Activated naive CD4-positive, alpha-beta T cell treated with anti-CD3 and anti-CD28 coated beads, Interleukin-2, amount 50 U/mL, for 16 hours (primary cell): ENCODE measurements around the gene IKZF1.

Experiments
- DNase-seq: peaks from one replicate; pipeline ENCODE4 v3.0.0-alpha.2; 2020

IKZF1 gene

DNA sequence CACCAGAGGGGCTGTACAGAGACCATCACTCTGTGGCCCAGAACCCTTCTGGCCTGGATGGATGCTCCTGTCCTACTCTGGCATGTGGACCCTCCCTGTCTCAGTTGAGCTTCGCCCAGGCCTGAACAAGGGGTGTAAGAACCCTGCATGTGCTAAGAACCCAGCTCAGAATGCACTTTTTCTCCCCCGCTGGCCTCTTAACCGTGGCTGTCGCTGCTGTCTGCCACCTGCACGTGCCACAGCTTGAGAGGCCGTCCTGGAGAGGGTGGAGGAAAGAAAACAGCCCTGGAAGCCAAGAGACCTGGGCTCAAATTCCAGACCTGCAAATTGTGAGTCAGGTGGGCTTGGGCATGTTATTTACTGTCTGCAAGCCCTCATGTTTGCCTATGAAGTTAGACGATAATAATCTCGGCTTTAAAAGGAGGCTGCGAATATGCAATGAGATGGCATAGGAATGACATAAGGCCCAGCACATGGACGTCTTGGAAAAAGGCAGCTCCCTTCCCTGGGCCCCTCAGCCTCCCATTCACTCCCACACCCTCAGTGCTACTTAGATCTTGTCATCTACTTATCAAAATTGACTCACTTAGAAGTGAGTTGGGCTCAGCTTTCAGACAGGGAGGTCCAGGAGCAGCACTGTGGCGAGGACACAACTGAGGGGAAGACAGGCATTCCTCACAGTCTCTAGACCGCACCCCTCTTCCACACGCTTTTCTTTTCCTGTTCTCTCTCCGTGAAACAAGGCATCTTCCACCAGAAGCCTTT is 114.2 kb downstream of the IKZF1 start:
- no peak for DNase-seq

DNA sequence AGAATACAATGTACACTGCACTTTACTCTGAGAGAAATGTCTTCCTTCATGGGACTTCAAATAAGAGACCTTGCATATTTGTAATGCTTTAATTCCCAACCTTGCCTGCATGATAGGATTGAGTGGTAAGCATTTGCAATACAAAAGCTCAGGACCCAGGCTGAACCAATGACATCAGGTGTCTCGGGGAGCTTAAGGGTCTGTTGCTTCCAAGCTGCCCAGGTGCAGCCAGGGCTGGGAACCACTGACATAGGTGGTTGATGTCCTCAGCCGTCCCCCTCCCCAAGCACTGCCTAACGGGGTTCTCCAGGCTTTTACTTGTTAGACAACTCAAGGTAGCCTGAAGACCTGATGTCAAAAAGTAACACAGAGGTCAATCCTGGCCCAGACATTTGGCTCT is 116.5 kb downstream of the IKZF1 start:
- no peak for DNase-seq

DNA sequence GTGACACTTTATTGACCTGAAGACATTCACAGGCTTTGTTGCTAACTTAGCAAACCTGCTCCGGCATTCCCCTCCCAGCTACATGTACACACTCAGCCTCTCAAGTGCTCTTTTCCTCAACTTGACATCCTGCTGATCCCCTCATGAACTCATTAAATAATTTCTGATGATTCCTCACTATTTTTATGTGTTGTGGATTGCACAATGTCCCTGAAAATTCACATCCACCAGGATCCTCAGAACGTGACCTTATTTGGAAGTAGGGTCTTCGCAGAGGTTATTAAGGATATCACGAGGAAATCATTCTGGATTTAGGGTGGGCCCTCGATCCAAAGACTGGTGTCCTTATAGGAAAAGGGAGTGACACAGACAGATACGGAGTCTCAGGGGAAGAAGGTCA is 118.3 kb downstream of the IKZF1 start:
- no peak for DNase-seq

DNA sequence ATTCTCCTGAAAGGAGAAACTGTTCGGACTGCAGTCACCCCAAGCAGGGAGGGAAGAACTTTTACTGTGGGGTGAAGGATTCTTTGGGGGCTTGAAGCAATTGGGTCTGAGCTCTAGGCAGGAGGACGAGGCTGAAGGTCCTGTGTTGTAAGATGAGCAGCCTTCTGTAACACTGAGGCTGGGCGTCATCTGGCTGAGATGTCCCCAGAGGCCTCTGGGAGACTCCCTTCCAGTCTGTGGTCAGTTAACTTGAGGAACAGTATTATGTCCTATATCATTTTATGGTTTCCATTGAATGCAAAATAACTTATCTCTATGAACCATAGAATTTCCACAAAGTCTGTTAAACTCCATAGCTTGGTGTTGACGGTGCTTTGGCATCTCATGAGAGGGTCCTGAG is 119.3 kb downstream of the IKZF1 start:
- no peak for DNase-seq

DNA sequence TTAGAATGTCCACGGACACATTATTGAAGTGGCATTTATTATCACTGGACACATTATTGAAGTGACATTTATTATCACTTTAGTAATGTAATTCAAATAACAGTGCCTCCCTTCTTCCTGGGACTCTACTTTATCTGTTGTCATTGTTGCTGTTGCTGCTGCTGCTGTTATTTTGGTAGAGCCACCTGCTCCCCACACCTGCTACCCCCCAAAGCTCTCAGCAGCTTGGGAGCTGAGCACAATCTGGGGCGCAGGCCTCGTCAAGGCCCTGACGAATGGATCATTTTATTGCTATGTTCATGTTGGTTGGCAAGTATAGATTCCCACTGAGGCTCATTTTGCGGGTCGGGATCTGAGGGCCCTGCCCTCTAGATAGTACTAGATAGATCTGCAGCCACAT is 120.8 kb downstream of the IKZF1 start:
- DNase-seq: no peak

DNA sequence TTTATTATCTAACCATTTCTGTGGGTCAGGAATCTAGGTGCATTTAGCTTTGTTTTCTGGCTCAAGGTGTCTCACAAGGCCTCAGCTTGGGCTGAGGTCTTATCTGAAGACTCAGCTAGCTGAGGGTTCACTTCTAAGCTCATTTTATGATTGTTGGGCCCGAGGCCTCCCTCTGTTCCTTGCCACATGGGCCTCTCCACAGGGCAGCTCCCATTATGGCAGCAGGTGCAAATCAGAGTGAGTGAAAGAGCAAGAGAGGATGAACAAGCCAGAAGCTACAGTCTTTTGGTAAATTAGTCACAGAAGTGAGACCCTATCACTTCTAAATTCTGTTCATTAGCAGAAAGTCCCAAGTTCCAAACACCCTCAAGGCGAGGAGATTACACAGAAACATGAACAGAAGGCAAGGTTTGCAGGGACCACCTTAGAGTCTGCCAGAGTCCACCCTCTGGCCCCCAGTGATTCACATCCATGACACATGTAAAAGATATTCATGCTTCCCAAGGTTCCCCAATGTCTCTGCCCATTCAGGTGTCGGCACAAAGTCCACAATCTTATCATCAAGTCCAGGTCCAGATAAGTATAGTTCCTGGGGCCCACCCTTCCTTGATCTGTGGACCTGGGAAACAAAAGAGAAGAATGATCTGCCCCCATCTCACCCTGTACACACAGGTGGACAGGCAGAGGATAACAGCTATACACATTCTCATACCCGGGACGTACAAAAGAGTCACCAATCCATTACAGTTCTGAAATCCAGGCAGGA is 121.9 kb downstream of the IKZF1 start:
- DNase-seq: no peak

DNA sequence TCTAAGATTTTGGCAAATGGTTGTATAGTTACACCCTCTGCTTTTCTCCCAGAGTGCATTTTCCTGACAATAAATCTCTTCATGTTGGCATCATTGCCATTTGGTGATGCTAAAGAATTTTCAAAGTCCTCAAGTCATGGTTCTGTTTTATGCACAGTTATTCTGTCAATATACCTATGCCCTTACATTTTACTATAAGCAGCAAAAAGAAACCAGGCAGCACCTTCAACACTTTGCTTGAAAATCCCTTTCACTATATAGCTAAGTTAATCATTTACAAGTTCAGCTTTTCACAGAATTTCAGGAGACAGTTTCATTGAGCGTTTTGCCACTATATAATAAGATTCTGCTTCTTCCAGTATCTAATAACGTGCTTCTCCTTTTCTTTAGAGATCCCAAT is 123.0 kb downstream of the IKZF1 start:
- no peak for DNase-seq

DNA sequence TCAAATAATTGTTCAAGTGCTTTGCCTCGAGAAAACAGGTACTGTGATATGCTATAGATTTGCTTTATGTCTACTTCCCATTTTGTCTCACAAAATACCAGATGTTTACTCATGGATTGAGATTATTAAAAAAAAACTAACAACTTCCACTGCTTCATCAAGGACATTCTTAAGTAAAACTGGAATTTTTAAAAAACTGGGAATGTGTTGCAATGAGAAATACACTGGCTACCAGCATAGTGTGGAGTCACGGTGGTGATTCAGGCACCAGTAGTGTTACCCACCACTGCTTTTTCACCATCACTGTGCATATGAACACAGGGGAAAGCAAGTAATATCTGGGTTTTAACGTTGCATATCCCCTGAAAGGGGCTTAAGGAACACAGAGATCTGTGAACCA is 124.4 kb downstream of the IKZF1 start:
- DNase-seq: no peak

DNA sequence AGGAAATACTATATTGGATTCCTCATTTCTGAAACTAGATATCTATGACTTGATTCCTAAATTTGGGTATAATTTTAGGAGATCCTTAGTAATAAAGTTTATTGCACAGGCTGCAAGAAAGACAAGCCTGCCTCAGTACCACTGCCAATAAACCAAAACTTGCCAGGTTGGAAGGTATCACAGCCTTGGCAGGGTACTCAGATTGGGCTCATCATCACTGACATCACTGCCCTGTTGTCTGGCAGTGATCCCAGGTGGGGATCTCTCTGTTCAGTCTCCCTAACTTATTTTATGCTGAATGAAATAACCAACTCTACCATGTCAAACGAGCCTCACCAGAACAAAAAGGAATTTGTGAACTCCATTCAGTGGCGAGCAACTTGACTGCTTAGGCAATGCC is 126.8 kb downstream of the IKZF1 start:
- no peak for DNase-seq

DNA sequence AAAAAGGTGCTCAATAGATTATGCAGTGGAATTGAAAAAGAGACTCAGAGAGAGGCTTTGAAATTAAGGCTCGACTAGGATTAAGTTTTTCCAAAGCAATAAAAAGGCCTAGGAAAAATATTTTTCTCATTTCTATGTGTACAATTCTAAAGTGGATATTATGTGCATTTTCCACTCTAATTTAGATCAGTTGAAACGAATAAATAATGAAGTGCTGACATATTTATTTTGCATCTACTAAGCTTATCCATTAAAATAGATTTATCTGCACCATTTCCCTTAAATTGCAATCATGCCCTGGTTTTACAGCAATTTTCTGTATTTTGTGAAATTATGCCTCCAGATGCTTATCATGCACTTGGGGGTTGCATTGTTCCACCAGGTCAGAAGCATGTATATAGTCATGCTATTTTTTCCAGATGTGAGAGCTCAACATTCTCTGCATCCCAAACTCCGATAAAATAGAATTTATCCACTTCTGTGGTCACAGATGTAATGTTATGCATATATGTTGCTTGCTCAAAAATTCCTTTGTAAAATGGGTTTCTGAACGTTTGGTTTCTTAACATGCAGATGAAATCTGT is 127.3 kb downstream of the IKZF1 start:
- no peak for DNase-seq

DNA sequence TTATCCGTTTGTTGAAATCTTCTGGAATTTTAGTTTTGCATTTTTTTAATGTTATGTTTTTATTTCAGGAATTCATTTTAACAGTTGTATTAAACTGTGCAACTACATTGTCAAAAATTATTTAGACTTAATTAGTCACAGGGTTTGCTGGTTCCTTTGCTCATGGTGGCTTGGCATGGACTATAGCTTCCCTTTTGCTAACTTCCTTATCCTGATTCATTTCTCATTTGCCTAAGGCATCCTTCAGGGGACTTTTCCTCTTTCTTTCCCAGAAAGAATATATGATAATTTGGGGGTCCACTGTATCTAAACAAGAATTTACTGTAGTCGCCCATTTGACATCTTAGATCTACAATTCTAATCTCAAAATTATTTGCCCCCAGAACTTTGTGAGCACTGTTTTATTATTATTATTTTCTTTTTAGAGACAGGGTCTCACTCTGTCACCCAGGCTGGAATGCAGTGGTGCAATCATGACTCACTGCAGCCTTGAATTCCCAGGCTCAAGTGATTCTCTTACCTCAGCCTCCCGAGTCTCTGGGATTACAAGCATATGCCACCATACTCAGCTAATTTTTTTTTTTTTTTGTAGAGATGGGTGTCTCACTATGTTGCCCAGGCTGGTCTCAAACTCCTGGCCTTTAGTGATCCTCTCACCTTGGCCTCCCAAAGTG is 131.8 kb downstream of the IKZF1 start:
- DNase-seq: no peak

DNA sequence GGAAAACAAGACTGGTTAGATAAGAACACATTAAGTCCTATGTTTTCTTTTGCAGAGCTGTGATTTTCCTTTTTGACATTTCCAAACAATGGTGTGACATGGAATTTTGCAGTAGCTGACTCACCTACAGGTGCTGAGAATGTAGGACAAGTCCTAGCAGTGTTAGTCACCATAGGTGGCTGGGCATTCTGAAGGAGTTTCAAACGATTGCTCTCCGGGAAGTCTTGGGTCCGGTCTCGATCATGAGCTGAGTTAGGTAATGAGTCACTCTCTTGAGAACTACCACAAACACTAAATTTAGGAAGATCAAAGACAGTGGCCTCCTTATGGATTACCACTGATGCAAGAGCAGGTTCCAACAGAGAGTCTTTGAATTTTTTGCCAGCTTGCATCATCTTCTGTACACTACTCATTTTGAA is 142.0 kb downstream of the IKZF1 start:
- DNase-seq: no peak

DNA sequence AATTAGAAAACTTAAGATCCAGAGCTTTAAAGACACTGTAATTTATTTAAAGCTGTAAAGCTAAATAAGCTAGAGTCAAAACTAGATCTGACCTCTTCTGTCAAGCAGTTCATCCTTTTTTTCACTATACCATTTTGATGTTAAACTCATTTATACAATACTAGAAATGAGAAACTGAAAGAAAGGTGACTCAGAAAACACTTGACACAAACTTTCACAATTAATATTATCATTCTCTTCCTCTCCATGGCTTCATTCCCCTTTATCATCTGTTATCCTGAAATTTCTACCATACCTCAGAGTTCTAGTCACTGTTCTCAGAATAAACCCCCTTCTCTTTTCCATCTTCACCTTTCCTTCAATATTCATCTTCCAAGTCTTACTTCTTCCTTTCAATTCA is 144.3 kb downstream of the IKZF1 start:
- DNase-seq: no peak

DNA sequence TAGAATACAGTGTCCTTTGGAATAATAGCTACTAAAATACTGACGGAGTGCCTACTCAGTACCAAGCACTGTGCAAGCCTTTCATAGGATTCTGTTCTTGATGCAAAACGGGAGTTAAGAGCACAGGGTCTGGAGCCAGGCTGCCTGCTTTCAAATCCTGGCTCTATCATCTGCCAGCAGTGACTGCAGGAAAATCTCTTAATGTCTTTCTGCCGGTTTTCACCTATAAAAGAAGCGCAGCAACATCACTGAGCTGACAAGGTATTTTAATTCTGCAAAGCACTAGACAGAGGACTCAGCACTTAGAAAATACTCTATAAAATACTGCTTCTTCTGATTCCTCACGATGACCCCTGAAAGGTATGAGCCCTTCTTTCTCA is 145.0 kb downstream of the IKZF1 start:
- DNase-seq: no peak

DNA sequence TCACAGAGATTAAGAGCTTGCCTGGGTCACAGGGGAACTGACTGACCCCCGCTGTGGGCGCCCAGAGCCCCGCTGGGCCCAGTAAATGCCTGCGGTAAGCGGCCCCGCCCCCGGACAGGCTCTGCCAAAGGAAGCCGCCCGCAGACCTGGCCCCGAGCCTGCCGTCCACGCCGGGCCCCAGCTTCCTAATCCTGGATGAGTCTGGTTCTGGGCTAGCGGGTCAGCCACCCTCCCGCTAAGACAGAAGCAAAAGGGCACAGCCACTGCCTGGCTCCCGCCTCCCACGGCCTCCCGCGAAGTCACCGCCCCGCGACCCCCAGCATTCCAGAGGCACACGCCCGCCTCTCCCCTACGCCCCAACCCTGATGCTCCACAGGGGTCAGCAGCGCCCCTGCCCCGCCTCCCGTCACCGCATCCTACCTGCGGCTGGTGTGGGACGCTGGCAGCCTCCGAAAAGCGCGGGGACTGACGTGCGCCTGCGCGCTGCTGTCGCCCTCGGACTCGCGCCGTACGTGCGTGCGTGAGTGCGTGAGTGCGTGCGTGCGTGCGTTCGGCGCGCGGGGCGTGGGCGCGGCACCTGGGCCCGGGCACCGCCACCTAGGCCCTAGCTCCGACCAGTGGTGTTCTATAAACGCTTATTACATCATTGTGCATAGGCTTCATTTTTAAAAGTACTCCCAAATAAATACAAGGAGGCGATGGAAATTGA is 145.5 kb downstream of the IKZF1 start, which contains the start of gene FIGNL1:
TSS of gene FIGNL1 (minus strand) at position 470 of the 709 bp plus-strand sequence. CDS start 3,063 bp downstream, outside the sequence.
- DNase-seq: peak; percentile 89

DNA sequence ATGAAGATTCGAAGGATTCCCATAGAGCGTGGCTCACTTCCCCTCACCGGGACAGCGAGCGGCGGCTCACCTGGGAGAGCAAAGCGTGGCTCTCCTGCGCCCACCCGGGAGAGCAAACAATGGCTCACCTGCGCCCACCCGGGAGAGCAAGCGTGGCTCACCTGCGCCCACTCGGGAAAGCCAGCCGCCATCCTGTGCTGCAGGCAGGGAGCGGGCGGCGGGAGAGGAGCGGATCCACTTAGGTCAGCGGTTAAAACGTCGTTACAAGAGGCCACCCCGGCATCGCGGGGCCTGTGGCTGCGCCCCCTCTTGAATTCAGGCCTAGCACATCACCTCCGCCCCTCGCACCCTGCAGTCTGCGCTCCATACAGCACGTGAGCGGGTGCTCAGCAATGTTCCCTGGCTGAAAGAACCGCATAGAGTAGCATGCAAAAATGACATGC is 146.1 kb downstream of the IKZF1 start:
- DNase-seq: peak; percentile 52
